ENCODE data around the gene TBX15.

- TF ChIP-seq CTCF (IDR thresholded peaks at IDR 0.05), result no peak
- TF ChIP-seq POLR2A (IDR thresholded peaks at IDR 0.05), result no peak
These were observed 91.7 kb downstream of the TBX15 start for GRCh38 chr1:118896416-118896815.
